HCT116 (cell line): ENCODE data around the gene RXRA. TPM values are rescaled to one million over a fixed set of nuclear protein-coding genes. Genes with fewer than 3 reads are reported as not detected.

Experiments
- ATAC-seq: fragments of 200-7000 bp; cut with Tn5 transposase; 2 replicates; pipeline ENCODE4 v1.9.1; 2020; ENCODE audit warnings: mild to moderate bottlenecking, moderate library complexity
- BruUV-seq: library from RNA; stranded (reverse); fragments of 400-500 nt; replicated peaks from 2 replicates; lab custom pipeline; 2021; lab: Mats Ljungman, UMichigan
- CTCF ChIA-PET: fragments of 300-600 bp; sonication (Branson Sonifier 250); formaldehyde crosslinking; loops from one replicate; lab custom pipeline; 2021; ENCODE audit warnings: antibody characterized with exemption; lab: Charles Lee
- POLR2A ChIA-PET: fragments of 300-600, 350-600 bp; sonication (Branson Sonifier 250); formaldehyde crosslinking; loops from one replicate; lab custom pipeline; 2021; ENCODE audit warnings: antibody characterized with exemption; lab: Charles Lee
- RAD21 ChIA-PET, 2 experiments: fragments of 300-600 bp; sonication (Branson Sonifier 250); formaldehyde crosslinking; loops; one replicate each; lab custom pipeline; 2023; ENCODE audit warnings: low total read pairs in 2 of 2; ENCODE audit not compliant: uncharacterized antibody in 2 of 2, unreplicated experiment in 2 of 2, low non-redundant PET in 1 of 2; lab: Charles Lee
- DNase-seq: peaks from one replicate; pipeline ENCODE4 v3.0.0-alpha.2; 2010; ENCODE audit warnings: low read depth, low spot score
- H2AFZ ChIP-seq: fragments of 200-600 bp; shearing (Covaris generic), sonication (generic); 2 replicates; pipeline ENCODE4 v1.6.1; 2017; ENCODE audit warnings: low read depth, mixed run types, mixed read lengths, antibody characterized with exemption, low read length; ENCODE audit not compliant: poor library complexity, severe bottlenecking
- H3K27ac ChIP-seq: 2 replicates; pipeline ENCODE4 v1.5.1; 2012; ENCODE audit warnings: low read depth, low read length
- H3K27me3 ChIP-seq: fragments of 200-600 bp; sonication (generic); 2 replicates; pipeline ENCODE4 v1.6.1; 2016; ENCODE audit warnings: mixed run types, low read length, mixed read lengths; ENCODE audit not compliant: insufficient read depth
- H3K36me3 ChIP-seq, 2 experiments: fragments of 200-500 bp in 1 of 2; fragments of 200-600 bp in 1 of 2; sonication (Bioruptor generic) in 1 of 2; sonication (generic) in 1 of 2; 2 replicates each; pipeline versions ENCODE4 v1.5.1 to v1.6.1; 2014 to 2016; ENCODE audit warnings: low read length in 2 of 2, inconsistent platforms in 1 of 2, mixed read lengths in 1 of 2, mixed run types in 1 of 2; ENCODE audit not compliant: insufficient read depth in 2 of 2, control insufficient read depth in 1 of 2
- H3K4me1 ChIP-seq, 2 experiments: fragments of 200-600 bp in 1 of 2; sonication (generic) in 1 of 2; 2 replicates each; pipeline versions ENCODE4 v1.5.1 to v1.6.1; 2012 to 2017; ENCODE audit warnings: low read length in 2 of 2, inconsistent platforms in 1 of 2, mild to moderate bottlenecking in 1 of 2, mixed read lengths in 1 of 2, mixed run types in 1 of 2, moderate library complexity in 1 of 2; ENCODE audit not compliant: insufficient read depth in 2 of 2, control insufficient read depth in 1 of 2
- H3K4me2 ChIP-seq: fragments of 200-600 bp; sonication (generic); 2 replicates; pipeline ENCODE4 v1.6.1; 2017; ENCODE audit warnings: mixed run types, low read length, mixed read lengths
- H3K4me3 ChIP-seq, 2 experiments: fragments of 200-600 bp in 1 of 2; sonication (generic) in 1 of 2; replicated peaks in 1 of 2; 2 replicates each; pipeline ENCODE4 v1.5.1; 2011 to 2016; ENCODE audit warnings: low read length in 2 of 2, control low read depth in 1 of 2, low read depth in 1 of 2, mild to moderate bottlenecking in 1 of 2, mixed read lengths in 1 of 2, mixed run types in 1 of 2
- H3K79me2 ChIP-seq: fragments of 200-600 bp; sonication (generic); 2 replicates; pipeline ENCODE4 v1.6.1; 2017; ENCODE audit warnings: mild to moderate bottlenecking, mixed run types, low read length, moderate library complexity, mixed read lengths; ENCODE audit not compliant: insufficient read depth
- H3K9ac ChIP-seq: fragments of 200-600 bp; sonication (generic); 2 replicates; pipeline ENCODE4 v1.6.1; 2016; ENCODE audit warnings: low read length, mixed read lengths
- H3K9me2 ChIP-seq: fragments of 200-600 bp; sonication (generic), shearing (Covaris generic); 2 replicates; pipeline ENCODE4 v1.6.1; 2017; ENCODE audit warnings: mixed run types, mild to moderate bottlenecking, moderate library complexity; ENCODE audit not compliant: insufficient read depth
- H3K9me3 ChIP-seq, 2 experiments: fragments of 200-500 bp in 1 of 2; fragments of 200-600 bp in 1 of 2; sonication (Bioruptor generic) in 1 of 2; sonication (generic) in 1 of 2; 2 replicates each; pipeline ENCODE4 v1.6.1; 2014 to 2017; ENCODE audit warnings: low read length in 2 of 2, mixed read lengths in 2 of 2, inconsistent platforms in 1 of 2, low read depth in 1 of 2, mild to moderate bottlenecking in 1 of 2, mixed run types in 1 of 2, moderate library complexity in 1 of 2; ENCODE audit not compliant: control insufficient read depth in 1 of 2, insufficient read depth in 1 of 2
- H4K20me1 ChIP-seq: fragments of 200-600 bp; sonication (generic), shearing (Covaris generic); 2 replicates; pipeline ENCODE4 v1.6.1; 2017; ENCODE audit warnings: mixed run types, mild to moderate bottlenecking, moderate library complexity; ENCODE audit not compliant: insufficient read depth
- CEBPB ChIP-seq: IDR thresholded peaks from 2 replicates; pipeline ENCODE4 v1.6.1; 2012; ENCODE audit warnings: low read depth
- EGR1 ChIP-seq: IDR thresholded peaks from 2 replicates; pipeline ENCODE4 v1.6.1; 2012; ENCODE audit warnings: low read depth
- ELF1 ChIP-seq: IDR thresholded peaks from 2 replicates; pipeline ENCODE4 v1.6.1; 2012; ENCODE audit warnings: low read depth, borderline replicate concordance
- EZH2 ChIP-seq: fragments of 200-600 bp; sonication (generic); IDR thresholded peaks from 2 replicates; pipeline ENCODE4 v1.6.1; 2017; ENCODE audit warnings: antibody characterized with exemption, mixed run types
- FOSL1 ChIP-seq: IDR thresholded peaks from 2 replicates; pipeline ENCODE4 v1.6.1; 2012; ENCODE audit warnings: low read depth
- POLR2A ChIP-seq: IDR thresholded peaks from 2 replicates; pipeline ENCODE4 v1.7.0; 2011; ENCODE audit warnings: borderline replicate concordance; ENCODE audit not compliant: insufficient read depth, insufficient read length; ENCODE audit errors: extremely low read depth
- POLR2AphosphoS5 ChIP-seq: IDR thresholded peaks from 2 replicates; pipeline ENCODE4 v1.6.1; 2011; ENCODE audit warnings: mild to moderate bottlenecking, low read depth, low read length, moderate library complexity
- REST ChIP-seq: IDR thresholded peaks from 2 replicates; pipeline ENCODE4 v1.6.1; 2012; ENCODE audit warnings: low read depth
- SRF ChIP-seq: IDR thresholded peaks from 2 replicates; pipeline ENCODE4 v1.6.1; 2012; ENCODE audit warnings: low read depth
- YY1 ChIP-seq: IDR thresholded peaks from 2 replicates; pipeline ENCODE4 v1.6.1; 2011; ENCODE audit warnings: low read length, low read depth, moderate library complexity, mild to moderate bottlenecking; ENCODE audit not compliant: insufficient replicate concordance; ENCODE audit errors: extremely low read depth
- ZFX ChIP-seq: fragments of 450-650 bp; IDR thresholded peaks from 2 replicates; pipeline ENCODE4 v1.6.1; 2017
- intact Hi-C: fragments of 100-400 bp; cut with micrococcal nuclease; formaldehyde crosslinking; loops from 2 replicates; pipeline ENCODE4 v1.10.0; 2022
- total RNA-seq: library from RNA; stranded (reverse); gene quantifications from one replicate; pipeline ENCODE4 v1.2.1, GENCODE V29; 2021; ENCODE audit not compliant: unreplicated experiment

Gene RXRA
- total RNA-seq, 1 experiment from 2014 or later, result 43.9 TPM

GRCh38 chr9:134437403-134438194, 111.3 kb downstream of the RXRA start (continued):
- TF ChIP-seq ZFX (no peak), EGR1 (no peak)
- TF ChIP-seq, all 23 proteins: peak for 0

GRCh38 chr9:134438195-134438788, 112.0 kb downstream of the RXRA start:
- intact Hi-C loops, result no loop called here
- Histone ChIP-seq H3K4me3 (no peak overlapping the region), H3K27me3 (no peaks in the 10 kb centered on the region), H3K36me3 (peaks cover 5 to 6% of the 10 kb centered on the region in 2 experiments; a peak in 3 of 4 replicates), H3K4me1 (peaks cover 6 to 13% of the 10 kb centered on the region in 2 experiments; a peak in 3 of 4 replicates), H3K9me3 (no peaks in the 10 kb centered on the region), H3K27ac (no peak overlapping the region), H4K20me1 (no peaks in the 10 kb centered on the region), H3K4me2 (no peak overlapping the region), H3K9me2 (no peaks in the 10 kb centered on the region), H3K9ac (no peak overlapping the region), H2AFZ (no peak overlapping the region), H3K79me2 (no peaks in the 10 kb centered on the region)
- RAD21 ChIA-PET, result no interaction called here
- no TSS peak for BruUV-seq
- DNase-seq (no peak), ATAC-seq (no peak)
- TF ChIP-seq EGR1, result no peak
- TF ChIP-seq POLR2A, result no peak
- TF ChIP-seq FOSL1, result no peak
- no peak for TF ChIP-seq ELF1
- TF ChIP-seq POLR2AphosphoS5, result no peak; the same call in 1 of the 2 replicates
- TF ChIP-seq EZH2, result no peak
- no peak for TF ChIP-seq SRF
- TF ChIP-seq YY1, result no peak
- no peak for TF ChIP-seq CEBPB
- TF ChIP-seq REST, result no peak
- POLR2A ChIA-PET, result no interaction called here
- CTCF ChIA-PET, result interaction anchor here (0.9 kb wide), 1 partner anchor 267 kb away, joined by 3 read pairs; no protein-coding TSS in a partner anchor
